Osteocyte (in vitro differentiated cells): Measurements from ENCODE around the gene PLXNA2. TPM values are rescaled to one million over a fixed set of nuclear protein-coding genes. Genes with fewer than 3 reads are reported as not detected.

ENCODE experiments used
- DNase-seq: peaks from one replicate; pipeline ENCODE4 v3.0.0; 2021; ENCODE audit warnings: mixed read lengths; ENCODE audit not compliant: unreplicated experiment; ENCODE audit errors: extremely low spot score
- H3K27ac Mint-ChIP-seq: one replicate; pipeline ENCODE4 v1.8.0; 2021; ENCODE audit warnings: mild to moderate bottlenecking, mixed read lengths; ENCODE audit not compliant: unreplicated experiment
- H3K27me3 Mint-ChIP-seq: one replicate; pipeline ENCODE4 v1.8.0; 2021; ENCODE audit warnings: mixed read lengths; ENCODE audit not compliant: unreplicated experiment
- H3K36me3 Mint-ChIP-seq: one replicate; pipeline ENCODE4 v1.8.0; 2021; ENCODE audit warnings: mixed read lengths; ENCODE audit not compliant: unreplicated experiment
- H3K4me1 Mint-ChIP-seq: one replicate; pipeline ENCODE4 v1.8.0; 2021; ENCODE audit warnings: mixed read lengths; ENCODE audit not compliant: unreplicated experiment
- H3K4me3 Mint-ChIP-seq: one replicate; pipeline ENCODE4 v1.8.0; 2021; ENCODE audit warnings: mild to moderate bottlenecking, moderate library complexity, mixed read lengths; ENCODE audit not compliant: unreplicated experiment
- H3K9me3 Mint-ChIP-seq: one replicate; pipeline ENCODE4 v1.8.0; 2021; ENCODE audit warnings: mixed read lengths; ENCODE audit not compliant: unreplicated experiment
- total RNA-seq: library from RNA; stranded (reverse); gene quantifications from 2 replicates; pipeline ENCODE4 v1.2.1, GENCODE V29; 2021
- TF ChIP-seq, protein P1 (sequence below): fragments of 200-600 bp; sonication (generic); IDR thresholded peaks from 2 replicates; pipeline ENCODE4 v1.5.0; 2021; ENCODE audit warnings: antibody characterized with exemption, mild to moderate bottlenecking, moderate library complexity

PLXNA2 gene
- total RNA-seq, 1 donor from 2014 or later: 19.5 TPM

DNA sequence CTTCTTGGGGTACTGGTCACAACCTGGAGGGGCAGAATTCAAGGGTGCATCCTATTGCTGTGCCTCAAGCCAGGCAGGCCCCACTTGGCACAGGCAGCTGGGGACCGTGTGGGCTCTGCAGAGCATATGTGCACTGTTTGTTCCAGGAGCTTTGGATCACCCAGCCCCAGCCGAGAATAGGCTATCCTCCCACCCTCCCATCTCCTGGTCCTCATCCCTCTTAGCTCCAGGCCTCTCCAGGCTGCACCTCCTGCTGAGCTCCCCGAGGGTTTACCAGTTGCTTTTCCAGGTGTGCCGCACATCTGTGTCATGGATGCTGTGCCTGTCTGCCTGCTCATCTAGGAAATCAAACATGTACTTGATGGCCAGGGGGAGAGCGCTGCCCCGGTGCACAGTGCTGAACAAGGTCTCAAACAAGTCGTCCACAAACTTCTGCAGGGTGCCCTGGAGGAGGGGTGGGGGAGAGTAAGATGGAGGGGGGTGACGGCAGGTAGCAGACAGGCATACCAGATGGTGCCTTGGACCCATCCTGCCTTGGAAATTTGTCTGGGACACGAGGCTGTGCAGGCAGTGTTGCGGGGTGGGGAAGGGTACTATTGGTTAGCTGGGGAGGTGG lies 212.8 kb downstream of the PLXNA2 start:
- Mint-ChIP-seq H3K9me3 (no peaks in the 10 kb centered on the region), H3K4me1 (peaks cover 23% of the 10 kb centered on the region), H3K4me3 (no peak overlapping the region), H3K27me3 (no peaks in the 10 kb centered on the region), H3K27ac (no peak overlapping the region), H3K36me3 (peaks cover 15% of the 10 kb centered on the region)
- DNase-seq: no peak
- TF ChIP-seq, protein P1, sequence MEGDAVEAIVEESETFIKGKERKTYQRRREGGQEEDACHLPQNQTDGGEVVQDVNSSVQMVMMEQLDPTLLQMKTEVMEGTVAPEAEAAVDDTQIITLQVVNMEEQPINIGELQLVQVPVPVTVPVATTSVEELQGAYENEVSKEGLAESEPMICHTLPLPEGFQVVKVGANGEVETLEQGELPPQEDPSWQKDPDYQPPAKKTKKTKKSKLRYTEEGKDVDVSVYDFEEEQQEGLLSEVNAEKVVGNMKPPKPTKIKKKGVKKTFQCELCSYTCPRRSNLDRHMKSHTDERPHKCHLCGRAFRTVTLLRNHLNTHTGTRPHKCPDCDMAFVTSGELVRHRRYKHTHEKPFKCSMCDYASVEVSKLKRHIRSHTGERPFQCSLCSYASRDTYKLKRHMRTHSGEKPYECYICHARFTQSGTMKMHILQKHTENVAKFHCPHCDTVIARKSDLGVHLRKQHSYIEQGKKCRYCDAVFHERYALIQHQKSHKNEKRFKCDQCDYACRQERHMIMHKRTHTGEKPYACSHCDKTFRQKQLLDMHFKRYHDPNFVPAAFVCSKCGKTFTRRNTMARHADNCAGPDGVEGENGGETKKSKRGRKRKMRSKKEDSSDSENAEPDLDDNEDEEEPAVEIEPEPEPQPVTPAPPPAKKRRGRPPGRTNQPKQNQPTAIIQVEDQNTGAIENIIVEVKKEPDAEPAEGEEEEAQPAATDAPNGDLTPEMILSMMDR: no peak

DNA sequence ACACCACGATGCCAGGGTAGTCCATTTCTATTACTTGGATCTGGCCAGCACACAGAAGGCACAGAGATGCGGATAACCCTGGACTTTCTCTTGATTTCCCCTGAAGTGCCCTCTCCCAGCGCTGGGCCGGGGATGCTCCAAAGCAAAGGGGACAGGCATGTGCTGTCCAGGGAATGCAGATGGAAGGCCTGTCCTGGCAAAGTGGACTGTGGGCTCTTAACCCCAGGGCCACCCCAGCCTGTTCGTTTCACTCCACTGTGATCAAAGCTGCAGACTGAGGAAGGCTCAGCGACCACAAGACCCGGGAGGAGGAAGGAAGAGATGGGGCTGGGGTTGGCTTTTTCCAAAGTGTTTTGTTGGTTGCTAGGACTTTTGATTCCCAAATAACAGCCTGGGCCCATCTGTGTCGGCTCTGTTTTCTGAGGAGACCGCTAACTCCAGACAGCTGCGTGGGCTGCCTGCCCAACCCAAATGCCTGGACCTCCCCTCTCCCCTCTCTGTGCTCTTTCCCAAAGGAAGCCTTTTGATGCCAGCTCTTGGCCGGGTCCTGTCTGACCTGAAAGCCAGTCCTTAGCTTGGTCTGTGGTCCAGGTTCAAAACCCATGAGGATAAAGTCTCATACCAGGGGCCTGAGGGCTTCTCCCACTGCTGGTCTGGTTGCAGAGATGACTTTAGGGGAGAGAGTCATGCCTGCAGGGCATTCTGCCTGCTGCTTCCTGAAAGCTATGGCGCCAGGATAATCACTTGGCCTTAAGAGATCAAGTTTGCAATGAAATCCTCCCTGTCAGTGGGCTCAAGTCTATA lies 213.7 kb downstream of the PLXNA2 start:
- Mint-ChIP-seq H3K9me3 (no peaks in the 10 kb centered on the region), H3K36me3 (peaks cover 15% of the 10 kb centered on the region), H3K27me3 (no peaks in the 10 kb centered on the region), H3K4me1 (peaks cover 23% of the 10 kb centered on the region), H3K27ac (peak overlapping the region; percentile 77), H3K4me3 (no peak overlapping the region)
- DNase-seq: no peak
- TF ChIP-seq, protein P1: no peak

DNA sequence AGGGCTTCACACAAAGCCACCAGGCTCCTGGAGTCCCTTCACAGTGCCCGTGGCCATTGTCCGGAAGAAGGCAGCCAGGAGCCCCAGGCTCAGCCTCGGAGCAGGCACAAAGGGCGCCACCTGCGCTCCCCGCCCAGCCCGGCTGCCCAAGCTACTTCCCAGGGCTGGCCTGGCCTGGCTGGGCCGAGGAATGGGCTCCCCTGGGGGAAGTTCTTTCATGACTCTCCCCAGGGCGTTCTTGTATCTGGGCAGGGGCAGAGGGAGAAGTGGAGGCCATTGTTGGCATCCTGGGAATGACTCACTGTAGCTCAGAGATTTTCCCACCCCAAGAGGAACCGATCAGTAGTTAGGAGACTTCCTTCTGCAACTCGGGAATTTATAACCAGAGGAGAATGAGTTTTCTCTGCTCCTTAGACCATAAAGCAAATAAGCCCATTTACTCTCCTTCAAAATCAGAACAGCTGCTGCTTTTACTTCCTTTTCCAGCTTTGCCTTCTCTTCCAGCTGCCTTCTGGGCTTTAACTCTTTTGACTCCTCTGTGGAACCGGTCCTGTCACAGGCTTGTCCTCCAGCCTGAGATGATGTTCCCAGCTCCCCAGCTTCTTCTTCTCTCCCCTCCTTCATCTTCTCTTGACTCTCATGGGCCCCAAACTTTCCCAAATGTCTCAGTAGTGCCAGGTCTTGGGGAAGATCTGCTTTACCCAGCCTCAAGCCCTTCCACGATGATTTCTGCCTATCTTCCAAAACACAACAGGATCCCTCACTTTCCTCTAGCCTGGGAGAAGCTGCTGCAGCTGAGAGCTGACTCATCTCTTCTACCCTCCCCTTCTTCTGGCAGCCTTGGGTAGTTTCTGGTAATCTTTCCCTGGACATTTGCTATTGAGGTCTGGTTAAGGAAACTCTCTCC lies 214.6 kb downstream of the PLXNA2 start:
- TF ChIP-seq, protein P1: no peak
- peaks cover 23% of the 10 kb centered on the region for H3K4me1 Mint-ChIP-seq
- H3K36me3 Mint-ChIP-seq: peaks cover 15% of the 10 kb centered on the region
- peak overlapping the region; percentile 77 for H3K27ac Mint-ChIP-seq
- H3K9me3 Mint-ChIP-seq: no peaks in the 10 kb centered on the region
- DNase-seq: no peak
- H3K27me3 Mint-ChIP-seq: no peaks in the 10 kb centered on the region
- no peak overlapping the region for H3K4me3 Mint-ChIP-seq

DNA sequence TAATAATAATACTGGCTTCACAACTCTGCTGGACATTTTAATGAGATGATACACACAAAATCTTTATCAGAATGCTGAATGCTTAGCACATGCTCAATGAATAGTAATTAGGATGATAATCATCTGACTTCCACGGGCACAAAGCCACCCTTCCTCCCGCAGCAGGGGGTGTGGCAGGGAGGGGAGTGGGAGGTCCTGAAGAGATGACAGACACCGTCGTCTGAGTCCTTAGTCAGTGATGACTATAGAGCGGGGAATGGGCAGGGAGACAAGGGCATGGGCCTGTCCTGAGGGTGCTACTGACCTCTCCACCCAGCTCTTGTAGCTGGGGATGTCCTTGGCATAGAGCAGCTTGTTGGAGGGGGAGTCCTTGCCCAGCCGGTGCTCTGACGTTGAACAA lies 215.7 kb downstream of the PLXNA2 start:
- Mint-ChIP-seq H3K27me3 (no peaks in the 10 kb centered on the region), H3K9me3 (no peaks in the 10 kb centered on the region), H3K27ac (peak overlapping the region; percentile 31), H3K36me3 (peaks cover 14% of the 10 kb centered on the region), H3K4me3 (no peak overlapping the region), H3K4me1 (peaks cover 23% of the 10 kb centered on the region)
- TF ChIP-seq, protein P1: no peak
- no peak for DNase-seq
